HEK293 (cell line): ENCODE measurements around the gene INPP4B.

Source experiments
- AEBP2 ChIP-seq: fragments of 450-650 bp; formaldehyde crosslinking; IDR thresholded peaks from 2 replicates; pipeline ENCODE4 v1.5.1; 2016; ENCODE audit warnings: missing biosample characterization, missing genetic modification characterization, borderline replicate concordance
- ATF2 ChIP-seq: fragments of 450-650 bp; formaldehyde crosslinking; IDR thresholded peaks from 2 replicates; pipeline ENCODE4 v1.5.1; 2016; ENCODE audit warnings: missing biosample characterization, missing genetic modification characterization, low read depth
- GFI1B ChIP-seq: fragments of 450-650 bp; formaldehyde crosslinking; IDR thresholded peaks from 2 replicates; pipeline ENCODE4 v1.5.1; 2016; ENCODE audit warnings: missing biosample characterization, missing genetic modification characterization
- HIC1 ChIP-seq: fragments of 450-650 bp; formaldehyde crosslinking; IDR thresholded peaks from 2 replicates; pipeline ENCODE4 v1.5.1; 2016; ENCODE audit warnings: missing biosample characterization, missing genetic modification characterization
- MYNN ChIP-seq: fragments of 450-650 bp; formaldehyde crosslinking; IDR thresholded peaks from 2 replicates; pipeline ENCODE4 v1.5.1; 2016; ENCODE audit warnings: missing biosample characterization, missing genetic modification characterization, borderline replicate concordance
- PRDM2 ChIP-seq: fragments of 450-650 bp; formaldehyde crosslinking; IDR thresholded peaks from 2 replicates; pipeline ENCODE4 v1.5.1; 2016; ENCODE audit warnings: missing biosample characterization, missing genetic modification characterization, borderline replicate concordance
- ZBTB44 ChIP-seq: fragments of 450-650 bp; IDR thresholded peaks from 2 replicates; pipeline ENCODE4 v1.5.1; 2018; ENCODE audit warnings: missing biosample characterization, mild to moderate bottlenecking, missing genetic modification characterization
- ZBTB6 ChIP-seq: fragments of 450-650 bp; formaldehyde crosslinking; IDR thresholded peaks from 2 replicates; pipeline ENCODE4 v1.5.1; 2017; ENCODE audit warnings: missing biosample characterization, missing genetic modification characterization
- ZBTB7A ChIP-seq: fragments of 450-650 bp; formaldehyde crosslinking; IDR thresholded peaks from 2 replicates; pipeline ENCODE4 v1.5.1; 2016; ENCODE audit warnings: low read depth, missing biosample characterization, missing genetic modification characterization
- ZBTB8A ChIP-seq: fragments of 450-650 bp; formaldehyde crosslinking; IDR thresholded peaks from 2 replicates; pipeline ENCODE4 v1.5.1; 2016; ENCODE audit warnings: missing biosample characterization, missing genetic modification characterization
- ZNF16 ChIP-seq: fragments of 450-650 bp; formaldehyde crosslinking; IDR thresholded peaks from 2 replicates; pipeline ENCODE4 v1.5.1; 2016; ENCODE audit warnings: low read depth, missing biosample characterization, missing genetic modification characterization
- TF ChIP-seq, protein P1 (sequence below): fragments of 450-650 bp; formaldehyde crosslinking; IDR thresholded peaks from 2 replicates; pipeline ENCODE4 v1.5.1; 2016; ENCODE audit warnings: missing biosample characterization, missing genetic modification characterization
- TF ChIP-seq, protein P2 (sequence below): IDR thresholded peaks from 2 replicates; pipeline ENCODE4 v1.6.1; 2011; ENCODE audit warnings: mild to moderate bottlenecking, low read depth, low read length, borderline replicate concordance
- TF ChIP-seq, protein P3 (sequence below): fragments of 450-650 bp; formaldehyde crosslinking; IDR thresholded peaks from 2 replicates; pipeline ENCODE4 v1.5.1; 2017; ENCODE audit warnings: missing biosample characterization, missing genetic modification characterization

INPP4B gene

GRCh38 chr4:142686081-142686480, 160.0 kb downstream of the INPP4B start (continued):
- TF ChIP-seq, protein P1, sequence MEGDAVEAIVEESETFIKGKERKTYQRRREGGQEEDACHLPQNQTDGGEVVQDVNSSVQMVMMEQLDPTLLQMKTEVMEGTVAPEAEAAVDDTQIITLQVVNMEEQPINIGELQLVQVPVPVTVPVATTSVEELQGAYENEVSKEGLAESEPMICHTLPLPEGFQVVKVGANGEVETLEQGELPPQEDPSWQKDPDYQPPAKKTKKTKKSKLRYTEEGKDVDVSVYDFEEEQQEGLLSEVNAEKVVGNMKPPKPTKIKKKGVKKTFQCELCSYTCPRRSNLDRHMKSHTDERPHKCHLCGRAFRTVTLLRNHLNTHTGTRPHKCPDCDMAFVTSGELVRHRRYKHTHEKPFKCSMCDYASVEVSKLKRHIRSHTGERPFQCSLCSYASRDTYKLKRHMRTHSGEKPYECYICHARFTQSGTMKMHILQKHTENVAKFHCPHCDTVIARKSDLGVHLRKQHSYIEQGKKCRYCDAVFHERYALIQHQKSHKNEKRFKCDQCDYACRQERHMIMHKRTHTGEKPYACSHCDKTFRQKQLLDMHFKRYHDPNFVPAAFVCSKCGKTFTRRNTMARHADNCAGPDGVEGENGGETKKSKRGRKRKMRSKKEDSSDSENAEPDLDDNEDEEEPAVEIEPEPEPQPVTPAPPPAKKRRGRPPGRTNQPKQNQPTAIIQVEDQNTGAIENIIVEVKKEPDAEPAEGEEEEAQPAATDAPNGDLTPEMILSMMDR (tag by site-specific recombination), result no peak
- TF ChIP-seq, protein P2, sequence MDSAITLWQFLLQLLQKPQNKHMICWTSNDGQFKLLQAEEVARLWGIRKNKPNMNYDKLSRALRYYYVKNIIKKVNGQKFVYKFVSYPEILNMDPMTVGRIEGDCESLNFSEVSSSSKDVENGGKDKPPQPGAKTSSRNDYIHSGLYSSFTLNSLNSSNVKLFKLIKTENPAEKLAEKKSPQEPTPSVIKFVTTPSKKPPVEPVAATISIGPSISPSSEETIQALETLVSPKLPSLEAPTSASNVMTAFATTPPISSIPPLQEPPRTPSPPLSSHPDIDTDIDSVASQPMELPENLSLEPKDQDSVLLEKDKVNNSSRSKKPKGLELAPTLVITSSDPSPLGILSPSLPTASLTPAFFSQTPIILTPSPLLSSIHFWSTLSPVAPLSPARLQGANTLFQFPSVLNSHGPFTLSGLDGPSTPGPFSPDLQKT, result no peak
- TF ChIP-seq AEBP2 (tag by site-specific recombination) (no peak), ZNF16 (no peak), ZBTB44 (tag by site-specific recombination) (no peak), ZBTB7A (tag by site-specific recombination) (no peak), HIC1 (tag by site-specific recombination) (no peak), GFI1B (tag by site-specific recombination) (no peak), PRDM2 (tag by site-specific recombination) (no peak), ZBTB8A (no peak), ATF2 (tag by site-specific recombination) (no peak), MYNN (tag by site-specific recombination) (no peak), ZBTB6 (tag by site-specific recombination) (no peak)
- TF ChIP-seq, protein P3, sequence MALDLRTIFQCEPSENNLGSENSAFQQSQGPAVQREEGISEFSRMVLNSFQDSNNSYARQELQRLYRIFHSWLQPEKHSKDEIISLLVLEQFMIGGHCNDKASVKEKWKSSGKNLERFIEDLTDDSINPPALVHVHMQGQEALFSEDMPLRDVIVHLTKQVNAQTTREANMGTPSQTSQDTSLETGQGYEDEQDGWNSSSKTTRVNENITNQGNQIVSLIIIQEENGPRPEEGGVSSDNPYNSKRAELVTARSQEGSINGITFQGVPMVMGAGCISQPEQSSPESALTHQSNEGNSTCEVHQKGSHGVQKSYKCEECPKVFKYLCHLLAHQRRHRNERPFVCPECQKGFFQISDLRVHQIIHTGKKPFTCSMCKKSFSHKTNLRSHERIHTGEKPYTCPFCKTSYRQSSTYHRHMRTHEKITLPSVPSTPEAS, result no peak
- TF ChIP-seq, all 188 proteins: peak for 0
